Globus pallidus (tissue), 1 donor: ENCODE data around the gene ATP6V0A1.

Experiments
- DNase-seq: peaks from one replicate; pipeline ENCODE4 v3.0.0-alpha.2; 2015; ENCODE audit warnings: low spot score

The ATP6V0A1 gene

DNA sequence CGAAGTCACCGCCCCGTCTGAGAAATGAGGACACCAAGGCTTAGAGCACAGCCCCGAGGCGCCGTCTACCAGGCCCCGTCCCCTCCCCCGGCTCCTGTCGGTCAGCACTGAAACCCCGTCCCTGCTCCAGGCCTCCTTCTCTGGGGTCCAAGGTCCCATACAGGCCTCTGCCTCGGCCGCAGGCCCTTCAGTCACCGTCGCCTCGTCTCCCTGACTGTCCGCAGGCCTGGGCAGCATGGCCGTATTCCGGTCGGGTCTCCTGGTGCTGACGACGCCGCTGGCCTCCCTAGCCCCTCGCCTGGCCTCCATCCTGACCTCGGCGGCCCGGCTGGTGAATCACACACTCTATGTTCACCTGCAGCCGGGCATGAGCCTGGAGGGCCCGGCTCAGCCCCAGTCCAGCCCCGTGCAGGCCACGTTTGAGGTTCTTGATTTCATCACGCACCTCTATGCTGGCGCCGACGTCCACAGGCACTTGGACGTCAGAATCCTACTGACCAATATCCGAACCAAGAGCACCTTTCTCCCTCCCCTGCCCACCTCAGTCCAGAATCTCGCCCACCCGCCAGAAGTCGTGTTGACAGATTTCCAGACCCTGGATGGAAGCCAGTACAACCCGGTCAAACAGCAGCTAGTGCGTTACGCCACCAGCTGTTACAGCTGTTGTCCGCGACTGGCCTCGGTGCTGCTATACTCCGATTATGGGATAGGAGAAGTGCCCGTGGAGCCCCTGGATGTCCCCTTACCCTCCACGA, 103.9 kb downstream of the ATP6V0A1 start:
- DNase-seq, result no peak

DNA sequence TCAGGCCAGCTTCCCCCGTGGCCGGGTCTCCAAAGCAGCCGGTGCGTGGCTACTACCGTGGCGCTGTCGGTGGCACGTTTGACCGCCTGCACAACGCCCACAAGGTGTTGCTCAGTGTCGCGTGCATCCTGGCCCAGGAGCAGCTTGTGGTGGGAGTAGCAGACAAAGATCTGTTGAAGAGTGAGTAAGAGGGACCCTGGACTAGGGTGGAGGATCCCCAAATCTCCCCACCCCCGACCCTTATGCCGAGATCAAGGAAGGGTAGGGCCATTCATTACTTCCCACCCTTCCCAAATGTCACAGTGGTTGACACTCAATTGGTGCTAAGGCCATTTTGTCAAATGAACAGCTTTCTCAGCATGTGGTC, 104.4 kb downstream of the ATP6V0A1 start:
- no peak for DNase-seq

GRCh38 chr17:42563543-42563942, 104.9 kb downstream of the ATP6V0A1 start:
- DNase-seq, result no peak

DNA sequence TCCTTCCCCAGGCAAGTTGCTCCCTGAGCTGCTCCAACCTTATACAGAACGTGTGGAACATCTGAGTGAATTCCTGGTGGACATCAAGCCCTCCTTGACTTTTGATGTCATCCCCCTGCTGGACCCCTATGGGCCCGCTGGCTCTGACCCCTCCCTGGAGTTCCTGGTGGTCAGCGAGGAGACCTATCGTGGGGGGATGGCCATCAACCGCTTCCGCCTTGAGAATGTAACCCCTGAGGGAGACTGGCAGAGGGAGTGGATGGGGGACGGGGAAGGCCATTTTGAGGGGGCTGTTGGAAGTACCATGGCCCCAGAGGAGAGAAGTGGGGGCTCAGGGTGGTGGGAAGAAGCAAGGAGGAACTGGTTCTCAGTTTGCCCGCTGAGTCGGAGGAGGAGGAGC, 105.3 kb downstream of the ATP6V0A1 start:
- DNase-seq, result no peak

GRCh38 chr17:42564815-42565522, 106.3 kb downstream of the ATP6V0A1 start:
- no peak for DNase-seq

DNA sequence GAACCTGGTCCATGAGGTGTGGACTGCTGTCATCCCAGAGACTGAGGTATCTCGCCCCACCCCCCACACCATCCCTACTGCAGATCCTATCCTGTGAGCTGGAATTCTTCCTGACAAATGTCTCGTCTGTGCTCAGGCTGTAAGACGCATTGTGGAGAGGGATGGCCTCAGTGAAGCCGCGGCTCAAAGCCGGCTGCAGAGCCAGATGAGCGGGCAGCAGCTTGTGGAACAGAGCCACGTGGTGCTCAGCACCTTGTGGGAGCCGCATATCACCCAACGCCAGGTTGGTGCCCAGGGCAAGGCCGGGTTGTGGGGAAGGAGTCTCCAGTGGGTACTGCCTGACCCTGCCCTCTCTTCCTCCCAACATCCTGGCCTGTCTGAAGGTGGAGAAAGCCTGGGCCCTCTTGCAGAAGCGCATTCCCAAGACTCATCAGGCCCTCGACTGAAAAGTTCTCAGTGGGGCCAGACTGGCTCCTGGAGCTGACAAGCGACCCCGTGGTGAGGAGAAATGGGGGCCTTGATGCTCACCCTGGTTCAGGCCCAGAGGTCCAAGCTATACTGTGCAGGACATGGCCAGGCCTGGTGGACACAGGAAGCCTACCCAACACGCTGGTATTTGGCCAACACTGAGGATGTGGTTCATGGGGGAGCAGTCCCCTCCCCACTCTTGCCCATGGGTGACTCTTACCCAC, 107.0 kb downstream of the ATP6V0A1 start:
- DNase-seq, result no peak

DNA sequence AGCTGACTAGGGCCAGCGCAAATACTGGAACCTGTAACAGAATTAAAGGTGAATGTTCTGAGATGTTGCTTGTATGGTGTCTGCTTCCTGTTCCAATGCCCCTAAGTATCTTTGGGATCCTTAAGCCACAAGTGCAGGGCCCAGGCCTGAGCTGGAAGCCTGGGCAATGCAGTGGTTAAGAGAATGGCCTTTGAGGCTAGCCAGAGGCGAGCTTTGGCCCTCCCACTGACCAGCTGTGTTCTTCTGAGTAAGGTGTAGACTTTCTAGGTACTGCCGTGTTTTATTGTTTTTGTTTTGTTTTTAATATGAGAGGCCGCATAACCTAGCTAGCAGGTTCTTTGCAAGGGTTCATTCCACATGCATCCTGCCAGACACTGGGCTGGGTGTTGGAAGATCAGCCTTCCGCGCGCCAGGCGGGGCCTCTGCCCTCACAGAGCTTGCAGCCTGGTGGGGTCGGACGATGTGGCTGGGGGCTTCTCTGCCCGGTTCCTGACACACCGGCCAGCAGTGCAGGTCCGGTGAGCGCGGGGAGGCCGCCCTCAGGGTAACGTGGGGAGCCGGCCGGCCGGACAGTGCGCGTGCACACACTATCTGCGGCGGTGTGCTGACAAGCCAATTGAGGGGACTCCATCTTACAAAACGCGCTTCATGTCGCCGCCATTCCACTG, 107.7 kb downstream of the ATP6V0A1 start:
- DNase-seq, result no peak

- peak; percentile 90 for DNase-seq
Measured at GRCh38 chr17:42566883-42567573, 108.3 kb downstream of the ATP6V0A1 start, which contains the start of gene MLX. TSS of gene MLX (plus strand) at chr17:42567100. CDS start at chr17:42567125, 25 bp downstream.

DNA sequence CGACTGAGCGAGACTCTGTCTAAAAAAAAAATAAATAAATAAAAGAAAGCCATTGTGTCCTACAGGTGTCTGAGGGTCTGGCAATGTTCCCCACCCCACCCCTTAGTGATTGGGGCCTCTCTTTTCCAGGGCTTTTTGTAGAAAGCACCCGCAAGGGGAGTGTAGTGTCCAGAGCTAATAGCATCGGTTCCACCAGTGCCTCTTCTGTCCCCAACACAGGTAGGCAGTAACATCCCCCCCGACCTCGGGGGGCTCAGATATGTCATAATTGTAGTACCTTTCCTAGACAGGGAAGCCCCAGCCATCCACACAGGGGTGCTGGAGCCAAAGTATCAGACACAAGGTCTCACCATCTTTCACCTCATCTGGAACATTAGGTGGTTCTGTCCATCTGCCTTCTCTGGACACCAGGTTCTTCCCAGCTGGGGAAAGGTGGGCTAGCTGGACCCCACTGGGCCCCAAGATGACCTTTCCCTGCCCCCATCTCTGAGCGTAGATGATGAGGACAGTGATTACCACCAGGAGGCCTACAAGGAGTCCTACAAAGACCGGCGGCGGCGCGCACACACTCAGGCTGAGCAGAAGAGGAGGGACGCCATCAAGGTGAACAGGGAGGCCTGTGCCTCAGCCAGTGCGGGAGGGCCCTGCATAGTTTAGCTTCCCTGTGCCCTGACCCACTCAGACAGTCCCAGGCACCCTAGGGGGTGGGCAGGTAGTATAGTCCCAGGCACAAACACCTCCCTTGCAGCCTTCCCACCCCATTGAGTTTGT, 109.8 kb downstream of the ATP6V0A1 start:
- DNase-seq, result no peak

- no peak for DNase-seq
Measured at GRCh38 chr17:42571435-42572225, 113.0 kb downstream of the ATP6V0A1 start.
